ENCODE data around the gene TMEM120A. TPM values are rescaled to one million over a fixed set of nuclear protein-coding genes. Genes with fewer than 3 reads are reported as not detected.

Gene TMEM120A
- total and polyA plus RNA-seq, 7 donors: 18.3 to 88.2 (median 49.0) TPM

DNA sequence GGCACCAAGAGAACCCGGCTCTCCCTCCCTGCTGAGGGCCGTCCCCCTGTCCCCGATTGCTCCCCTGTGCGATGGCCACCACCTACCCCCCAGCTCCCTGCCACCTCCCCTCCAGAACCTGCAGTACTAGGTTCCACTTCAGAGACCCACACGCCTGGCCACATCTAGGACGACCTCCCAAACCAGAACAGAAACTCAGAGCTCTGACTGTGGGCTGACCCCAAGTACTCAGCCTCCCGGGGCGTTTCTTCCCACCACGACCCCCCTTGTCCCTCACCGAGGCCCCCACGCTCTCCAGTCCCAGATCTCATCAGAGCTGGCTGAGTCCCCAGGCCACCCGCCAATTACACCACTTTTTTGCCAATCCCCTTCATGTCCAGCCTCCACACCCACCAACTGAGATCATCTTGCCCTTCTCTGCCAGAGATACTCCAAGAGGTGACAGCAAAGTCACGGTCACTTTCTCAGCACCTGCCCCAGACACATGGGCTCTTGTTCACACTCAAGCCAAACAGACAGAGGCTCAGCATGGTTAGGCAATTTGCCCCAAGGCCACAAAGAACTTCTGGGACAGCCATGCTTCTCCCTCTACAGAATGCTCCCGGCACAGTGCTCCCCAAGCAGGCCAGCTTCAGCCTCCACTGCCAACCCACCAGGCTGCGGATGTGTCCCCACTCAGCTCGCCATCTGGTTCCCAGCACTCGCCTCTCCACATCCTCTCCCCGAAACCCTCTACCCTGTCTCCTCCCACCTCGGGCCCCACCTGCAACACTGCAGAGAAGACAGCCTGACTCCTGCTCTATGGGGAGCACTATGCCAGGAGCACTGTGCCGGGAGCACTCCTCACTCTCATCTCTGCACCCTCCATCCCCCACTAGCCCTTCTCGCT, 4.7 kb downstream of the TMEM120A start:
- TF ChIP-seq, protein P1, sequence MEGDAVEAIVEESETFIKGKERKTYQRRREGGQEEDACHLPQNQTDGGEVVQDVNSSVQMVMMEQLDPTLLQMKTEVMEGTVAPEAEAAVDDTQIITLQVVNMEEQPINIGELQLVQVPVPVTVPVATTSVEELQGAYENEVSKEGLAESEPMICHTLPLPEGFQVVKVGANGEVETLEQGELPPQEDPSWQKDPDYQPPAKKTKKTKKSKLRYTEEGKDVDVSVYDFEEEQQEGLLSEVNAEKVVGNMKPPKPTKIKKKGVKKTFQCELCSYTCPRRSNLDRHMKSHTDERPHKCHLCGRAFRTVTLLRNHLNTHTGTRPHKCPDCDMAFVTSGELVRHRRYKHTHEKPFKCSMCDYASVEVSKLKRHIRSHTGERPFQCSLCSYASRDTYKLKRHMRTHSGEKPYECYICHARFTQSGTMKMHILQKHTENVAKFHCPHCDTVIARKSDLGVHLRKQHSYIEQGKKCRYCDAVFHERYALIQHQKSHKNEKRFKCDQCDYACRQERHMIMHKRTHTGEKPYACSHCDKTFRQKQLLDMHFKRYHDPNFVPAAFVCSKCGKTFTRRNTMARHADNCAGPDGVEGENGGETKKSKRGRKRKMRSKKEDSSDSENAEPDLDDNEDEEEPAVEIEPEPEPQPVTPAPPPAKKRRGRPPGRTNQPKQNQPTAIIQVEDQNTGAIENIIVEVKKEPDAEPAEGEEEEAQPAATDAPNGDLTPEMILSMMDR (IDR thresholded peaks at IDR 0.05): no peak
- TF ChIP-seq POLR2A (IDR thresholded peaks at IDR 0.05) (no peak), POLR2AphosphoS5 (IDR thresholded peaks at IDR 0.05) (no peak), EP300 (IDR thresholded peaks at IDR 0.05) (no peak)
- Histone ChIP-seq H3K4me1 (peaks cover 0 to 28% (median 23%) of the 10 kb centered on the region in 4 donors), H3K27ac (peak overlapping the region; percentile 38 to 74 (median 71)), H3K9me3 (no peaks in the 10 kb centered on the region), H3K4me3 (peak overlapping the region in 3 of 4 donors; percentile 8 to 28 (median 12)), H3K27me3 (no peaks in the 10 kb centered on the region), H3K36me3 (peaks cover 10 to 36% (median 26%) of the 10 kb centered on the region in 4 donors)
- DNase-seq: peak; percentile 75
- WGBS, 2 donors: 76 to 86% methylated on average over 21 of the region's 21 CpGs
- intact Hi-C loops (cut with DNase I): no loop called here

DNA sequence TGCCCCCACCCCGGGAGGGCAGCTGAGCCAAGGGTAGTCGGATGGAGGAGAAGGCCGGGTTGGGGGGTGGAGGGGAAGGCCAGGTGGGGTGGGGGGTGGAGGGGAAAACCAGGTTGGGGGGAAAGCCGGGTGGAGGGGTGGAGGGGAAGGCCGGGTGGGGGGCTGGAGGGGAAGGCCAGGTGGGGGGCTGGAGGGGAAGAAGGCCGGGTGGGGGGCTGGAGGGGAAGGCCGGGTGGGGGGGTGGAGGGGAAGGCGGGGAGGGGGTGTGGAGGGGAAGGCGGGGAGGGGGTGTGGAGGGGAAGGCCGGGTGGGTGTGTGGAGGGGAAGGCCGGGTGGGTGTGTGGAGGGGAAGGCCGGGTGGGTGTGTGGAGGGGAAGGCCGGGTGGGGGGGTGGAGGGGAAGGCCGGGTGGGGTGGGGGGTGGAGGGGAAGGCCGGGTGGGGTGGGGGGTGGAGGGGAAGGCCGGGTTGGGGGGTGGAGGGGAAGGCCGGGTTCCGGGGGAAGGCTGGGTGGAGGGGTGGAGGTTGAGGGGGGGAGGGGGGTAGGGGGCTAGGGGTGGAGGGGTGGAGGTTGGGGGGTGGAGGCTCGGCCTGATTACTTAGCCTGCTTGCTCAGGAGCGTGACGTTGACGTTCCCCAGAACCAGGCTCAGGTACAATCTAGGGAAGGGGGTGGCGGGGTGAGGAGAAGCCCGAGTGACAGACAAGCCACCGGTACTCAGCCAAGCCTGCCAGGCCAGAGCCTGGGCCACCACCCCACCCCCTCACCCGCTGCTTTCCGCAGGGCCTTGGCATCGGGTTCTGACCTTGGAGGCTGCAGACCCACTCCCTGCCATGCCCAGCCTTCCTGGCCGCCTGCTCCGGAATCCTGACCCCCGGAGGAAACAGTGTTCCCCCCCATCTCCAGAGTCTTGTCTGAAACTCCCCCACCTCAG, 5.6 kb downstream of the TMEM120A start:
- TF ChIP-seq POLR2AphosphoS5 (IDR thresholded peaks at IDR 0.05) (peak; percentile 35 to 69 (median 58)), POLR2A (IDR thresholded peaks at IDR 0.05) (no peak), EP300 (IDR thresholded peaks at IDR 0.05) (no peak)
- TF ChIP-seq, protein P1 (IDR thresholded peaks at IDR 0.05): no peak
- DNase-seq: peak; percentile 62
- Histone ChIP-seq H3K27ac (peak overlapping the region; percentile 36 to 74 (median 71)), H3K27me3 (no peaks in the 10 kb centered on the region), H3K4me3 (peak overlapping the region in 3 of 4 donors; percentile 8 to 28 (median 12)), H3K36me3 (peaks cover 17 to 45% (median 31%) of the 10 kb centered on the region in 4 donors), H3K9me3 (no peaks in the 10 kb centered on the region), H3K4me1 (peaks cover 0 to 26% (median 21%) of the 10 kb centered on the region in 4 donors)
- WGBS, 2 donors: 68 to 73% methylated on average over 16 to 21 of the region's 31 CpGs
- intact Hi-C loops (cut with DNase I): no loop called here

DNA sequence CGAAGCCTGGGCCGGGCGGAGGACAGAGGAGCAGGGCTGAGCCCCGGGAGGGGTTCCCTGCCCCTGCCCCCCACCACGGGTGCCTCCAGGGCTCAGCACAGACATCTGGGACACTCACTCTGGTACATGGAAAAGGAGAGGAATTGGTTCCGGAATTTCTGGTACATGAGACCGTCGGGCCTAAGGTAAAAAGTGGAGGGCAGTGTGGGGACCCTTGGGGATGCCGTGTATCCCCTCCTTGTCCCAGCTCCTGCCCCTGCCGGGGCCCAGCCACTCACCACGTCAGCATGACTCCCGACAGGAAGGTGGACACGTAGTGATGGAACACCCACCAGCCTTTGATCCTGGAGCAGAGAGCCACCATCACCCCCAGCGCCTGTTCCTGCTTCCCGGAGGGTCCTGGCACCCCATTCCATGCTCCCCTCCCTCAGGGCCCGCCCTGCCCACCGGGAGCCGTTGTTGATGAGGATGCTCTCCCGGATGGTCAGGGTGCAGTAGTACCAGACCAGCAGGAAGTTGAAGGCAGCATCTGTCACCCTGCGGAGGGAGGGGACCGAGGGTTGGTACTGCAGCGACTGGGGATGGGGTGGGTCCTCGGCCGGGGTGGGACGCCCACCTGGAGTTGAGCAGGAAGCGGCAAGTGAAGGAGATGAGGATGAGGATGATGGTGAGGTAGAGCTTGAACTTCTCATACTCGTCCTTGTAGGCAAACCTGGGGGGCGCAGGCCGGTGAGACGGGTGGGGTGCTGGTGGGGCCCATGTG, 6.4 kb downstream of the TMEM120A start:
- intact Hi-C loops (cut with DNase I): no loop called here

More for the DNA sequence above, 6.4 kb downstream of the TMEM120A start:
- Histone ChIP-seq H3K9me3 (no peaks in the 10 kb centered on the region), H3K27ac (peak overlapping the region in 3 of 4 donors; percentile 26 to 41 (median 31)), H3K4me3 (no peak overlapping the region), H3K27me3 (no peaks in the 10 kb centered on the region), H3K36me3 (peaks cover 17 to 54% (median 36%) of the 10 kb centered on the region in 4 donors), H3K4me1 (peaks cover 0 to 19% (median 13%) of the 10 kb centered on the region in 4 donors)
- TF ChIP-seq POLR2A (IDR thresholded peaks at IDR 0.05) (no peak), POLR2AphosphoS5 (IDR thresholded peaks at IDR 0.05) (no peak), EP300 (IDR thresholded peaks at IDR 0.05) (no peak)
- TF ChIP-seq, protein P1 (IDR thresholded peaks at IDR 0.05): no peak
- DNase-seq: no peak
- WGBS, 2 donors: 90 to 92% methylated on average over 30 of the region's 30 CpGs
